BE2C (cell line): ENCODE results near the gene VAMP4.
A peak's percentile ranks its signal among the peaks of the same experiment; 100 is the strongest.
"Not testable (repeated sequence)": the region's sequence is repeated elsewhere in the genome, so short reads cannot be mapped to it uniquely, and the experiment has no call there.

Experiments used
- DNase-seq: peaks from one replicate; pipeline ENCODE4 v3.0.0-alpha.2; 2020
- H3K27me3 ChIP-seq: fragments of 250-450 bp; sonication (Bioruptor Pico); 2 replicates; pipeline ENCODE4 v1.5.1; 2020; ENCODE audit warnings: mild to moderate bottlenecking
- H3K36me3 ChIP-seq: fragments of 250-450 bp; sonication (Bioruptor Pico); 2 replicates; pipeline ENCODE4 v1.5.1; 2020; ENCODE audit warnings: mild to moderate bottlenecking
- H3K4me1 ChIP-seq: fragments of 250-450 bp; sonication (Bioruptor Pico); 2 replicates; pipeline ENCODE4 v1.5.1; 2020
- H3K4me3 ChIP-seq: 2 replicates; pipeline ENCODE4 v1.5.1; 2011; ENCODE audit warnings: low read depth, low read length
- H3K9me3 ChIP-seq: fragments of 250-450 bp; sonication (Bioruptor Pico); 2 replicates; pipeline ENCODE4 v1.5.1; 2020
- TF ChIP-seq, protein P1 (sequence below): IDR thresholded peaks from 2 replicates; pipeline ENCODE4 v1.5.1; 2012; ENCODE audit warnings: mild to moderate bottlenecking, low read depth, low read length

The VAMP4 gene

DNA sequence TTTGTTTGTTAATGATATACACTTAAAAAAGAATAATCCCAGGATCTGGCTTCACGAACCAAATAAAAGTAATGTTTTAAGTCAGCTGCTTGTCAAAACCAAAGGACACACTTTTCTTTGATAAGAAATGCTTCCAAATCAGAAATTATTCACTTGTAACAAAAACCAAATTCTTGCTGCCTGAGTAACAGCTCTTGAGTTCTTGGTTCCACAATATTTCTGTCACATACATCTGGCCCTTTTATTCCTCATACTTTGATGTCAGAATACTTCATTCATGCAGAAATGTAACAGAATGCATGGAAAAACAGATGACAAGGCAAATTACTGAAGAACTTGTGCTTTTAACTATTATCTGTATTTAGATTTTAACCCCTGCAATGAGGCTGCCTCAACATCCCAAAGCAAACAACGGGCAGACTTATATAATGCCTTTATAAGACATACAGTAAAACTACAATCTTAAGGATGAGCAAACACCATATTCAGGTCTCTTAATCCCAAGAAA, 1.5 kb downstream of the VAMP4 start:
- TF ChIP-seq, protein P1, sequence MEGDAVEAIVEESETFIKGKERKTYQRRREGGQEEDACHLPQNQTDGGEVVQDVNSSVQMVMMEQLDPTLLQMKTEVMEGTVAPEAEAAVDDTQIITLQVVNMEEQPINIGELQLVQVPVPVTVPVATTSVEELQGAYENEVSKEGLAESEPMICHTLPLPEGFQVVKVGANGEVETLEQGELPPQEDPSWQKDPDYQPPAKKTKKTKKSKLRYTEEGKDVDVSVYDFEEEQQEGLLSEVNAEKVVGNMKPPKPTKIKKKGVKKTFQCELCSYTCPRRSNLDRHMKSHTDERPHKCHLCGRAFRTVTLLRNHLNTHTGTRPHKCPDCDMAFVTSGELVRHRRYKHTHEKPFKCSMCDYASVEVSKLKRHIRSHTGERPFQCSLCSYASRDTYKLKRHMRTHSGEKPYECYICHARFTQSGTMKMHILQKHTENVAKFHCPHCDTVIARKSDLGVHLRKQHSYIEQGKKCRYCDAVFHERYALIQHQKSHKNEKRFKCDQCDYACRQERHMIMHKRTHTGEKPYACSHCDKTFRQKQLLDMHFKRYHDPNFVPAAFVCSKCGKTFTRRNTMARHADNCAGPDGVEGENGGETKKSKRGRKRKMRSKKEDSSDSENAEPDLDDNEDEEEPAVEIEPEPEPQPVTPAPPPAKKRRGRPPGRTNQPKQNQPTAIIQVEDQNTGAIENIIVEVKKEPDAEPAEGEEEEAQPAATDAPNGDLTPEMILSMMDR: no peak
- H3K36me3 ChIP-seq: peaks cover 5% of the 10 kb centered on the region; the same call in 1 of the 2 replicates
- no peaks in the 10 kb centered on the region for H3K4me1 ChIP-seq
- no peak for DNase-seq
- H3K4me3 ChIP-seq: peak overlapping the region; percentile 94
- H3K9me3 ChIP-seq: no peaks in the 10 kb centered on the region
- no peaks in the 10 kb centered on the region for H3K27me3 ChIP-seq

DNA sequence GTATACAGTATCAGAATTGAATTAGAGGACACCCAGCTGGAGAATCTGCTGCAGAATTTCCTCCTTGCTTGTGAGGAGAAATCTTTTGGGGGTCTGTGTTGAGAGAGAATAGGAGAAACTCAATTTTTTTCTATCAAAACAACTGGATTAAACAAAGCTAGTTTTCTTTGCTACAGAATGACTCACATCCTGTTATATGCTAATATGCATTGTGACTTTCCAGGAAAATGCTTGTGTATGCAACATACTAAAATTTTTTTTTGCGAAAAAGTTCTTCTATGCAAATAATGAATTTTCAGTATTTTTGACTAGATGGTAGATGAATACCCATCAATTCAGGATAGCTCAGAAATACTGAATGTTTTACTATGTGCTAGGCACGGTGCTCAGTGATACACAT, 2.2 kb downstream of the VAMP4 start:
- no peaks in the 10 kb centered on the region for H3K4me1 ChIP-seq
- no peak for DNase-seq
- no peaks in the 10 kb centered on the region for H3K9me3 ChIP-seq
- H3K27me3 ChIP-seq: no peaks in the 10 kb centered on the region
- peaks cover 7% of the 10 kb centered on the region; the same call in 1 of the 2 replicates for H3K36me3 ChIP-seq
- H3K4me3 ChIP-seq: no peak overlapping the region
- TF ChIP-seq, protein P1: no peak

DNA sequence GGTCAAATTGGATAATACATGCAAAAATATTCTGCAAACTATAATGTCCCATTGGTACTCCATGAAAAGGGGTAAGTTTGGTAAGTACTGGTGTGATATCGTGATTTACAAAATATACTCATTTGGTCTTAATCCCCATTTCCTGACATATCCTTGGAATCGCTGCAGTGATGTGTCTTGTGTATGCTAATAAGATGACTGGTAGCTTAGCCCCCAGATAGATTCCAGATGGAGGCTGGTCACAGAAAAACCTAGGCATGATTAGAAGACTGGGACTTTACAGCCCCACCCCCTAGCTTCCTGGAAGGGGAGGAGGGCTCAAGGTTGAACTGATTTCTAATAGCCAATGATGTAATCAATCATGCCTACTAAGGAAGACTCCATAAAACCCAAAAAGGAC, 3.0 kb downstream of the VAMP4 start:
- DNase-seq: no peak
- TF ChIP-seq, protein P1: no peak

DNA sequence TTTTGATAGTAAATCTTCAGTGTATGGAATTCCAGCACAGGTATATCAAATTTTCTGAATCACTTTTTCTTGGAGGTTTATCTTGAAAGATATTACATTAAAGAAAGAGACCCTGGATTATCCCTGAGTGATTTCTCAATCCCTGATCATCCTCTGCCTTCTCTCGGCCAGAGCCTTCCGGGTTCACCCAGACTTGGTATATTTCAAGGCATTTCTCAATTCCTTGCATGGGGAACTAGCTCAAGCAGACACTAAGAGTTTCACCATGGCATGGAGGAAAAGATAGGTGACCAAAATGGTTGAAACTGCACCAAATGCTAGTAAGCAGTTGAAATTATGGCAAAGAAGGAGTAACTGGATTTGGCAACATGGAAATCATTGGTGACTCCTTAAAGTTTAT, 5.7 kb downstream of the VAMP4 start:
- Histone ChIP-seq H3K36me3 (peaks cover 7% of the 10 kb centered on the region; the same call in 1 of the 2 replicates), H3K9me3 (no peaks in the 10 kb centered on the region), H3K27me3 (no peaks in the 10 kb centered on the region), H3K4me1 (no peaks in the 10 kb centered on the region; the same call in 1 of the 2 replicates), H3K4me3 (no peak overlapping the region)
- no peak for DNase-seq
- TF ChIP-seq, protein P1: no peak

More for the DNA sequence above, 3.0 kb downstream of the VAMP4 start:
- Histone ChIP-seq H3K36me3 (peaks cover 7% of the 10 kb centered on the region; the same call in 1 of the 2 replicates), H3K9me3 (no peaks in the 10 kb centered on the region), H3K4me3 (no peak overlapping the region), H3K4me1 (no peaks in the 10 kb centered on the region), H3K27me3 (no peaks in the 10 kb centered on the region)

DNA sequence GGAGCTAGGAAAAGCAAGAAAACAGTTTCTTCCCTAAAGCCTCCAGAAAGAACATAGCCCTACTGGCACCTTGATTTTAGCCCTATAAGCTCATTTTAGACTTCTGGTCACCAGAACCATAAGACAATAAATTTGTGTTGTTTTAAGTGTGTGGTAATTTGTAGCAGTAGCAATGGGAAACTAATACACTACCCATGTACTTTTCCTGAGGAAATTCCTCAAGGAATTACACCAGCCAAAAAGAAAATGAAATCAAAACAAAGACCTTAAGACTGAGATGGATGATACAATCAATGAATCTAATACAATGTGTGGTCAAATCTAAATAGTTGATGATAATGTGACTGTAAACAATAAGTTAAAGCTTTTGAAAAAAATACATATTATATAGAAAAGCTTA, 11.8 kb downstream of the VAMP4 start:
- Histone ChIP-seq H3K36me3 (peaks cover 3% of the 10 kb centered on the region), H3K9me3 (no peaks in the 10 kb centered on the region), H3K4me1 (no peaks in the 10 kb centered on the region; the same call in 1 of the 2 replicates), H3K4me3 (no peak overlapping the region), H3K27me3 (no peaks in the 10 kb centered on the region)
- TF ChIP-seq, protein P1: no peak
- DNase-seq: no peak

DNA sequence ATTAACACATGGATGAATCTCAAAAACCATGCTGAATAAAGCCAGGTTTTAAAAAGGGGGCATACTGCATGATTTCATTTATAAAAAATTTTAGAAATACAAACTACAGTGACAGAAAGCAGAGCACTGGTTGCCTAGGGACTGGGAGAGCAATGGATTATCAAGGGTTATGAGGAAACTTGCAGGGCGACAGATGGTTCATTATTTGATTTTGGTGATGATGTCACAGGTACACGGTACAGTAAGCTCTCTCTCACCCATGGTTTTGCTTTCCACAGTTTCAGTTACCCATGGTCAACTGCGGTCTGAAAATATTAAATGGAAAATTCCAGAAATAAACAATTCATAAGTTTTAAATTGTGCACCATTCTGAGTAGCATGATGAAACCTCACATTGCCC, 14.1 kb downstream of the VAMP4 start:
- H3K4me1 ChIP-seq: no peaks in the 10 kb centered on the region; the same call in 1 of the 2 replicates
- DNase-seq: no peak
- no peak overlapping the region for H3K4me3 ChIP-seq
- no peaks in the 10 kb centered on the region for H3K27me3 ChIP-seq
- peaks cover 3% of the 10 kb centered on the region for H3K36me3 ChIP-seq
- no peaks in the 10 kb centered on the region for H3K9me3 ChIP-seq
- TF ChIP-seq, protein P1: no peak

DNA sequence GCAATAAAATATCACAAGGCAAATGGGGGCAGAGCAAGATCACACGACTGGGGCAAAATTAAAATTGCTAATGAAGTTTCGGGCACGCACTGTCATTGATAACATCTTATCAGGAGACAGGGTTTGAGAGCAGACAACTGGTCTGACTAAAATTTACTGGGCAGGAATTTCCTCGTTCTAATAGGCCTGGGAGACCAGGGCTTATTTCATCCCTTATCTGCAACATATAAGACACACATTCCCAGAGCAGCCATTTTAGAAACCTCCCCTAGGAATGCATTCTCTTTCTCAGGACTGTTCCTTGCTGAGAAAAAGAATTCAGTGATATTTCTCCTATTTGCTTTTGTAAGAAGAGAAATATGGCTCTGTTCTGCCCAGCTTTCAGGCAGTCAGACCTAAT, 18.7 kb downstream of the VAMP4 start:
- DNase-seq, H3K9me3 ChIP-seq, H3K27me3 ChIP-seq, H3K4me3 ChIP-seq, H3K36me3 ChIP-seq, H3K4me1 ChIP-seq: not testable (repeated sequence)
